Keratinocyte (primary cell): ENCODE measurements around the gene IFFO2.
"Not testable (repeated sequence)": the region's sequence is repeated elsewhere in the genome, so short reads cannot be mapped to it uniquely, and the experiment has no call there.

Source experiments
- CTCF ChIP-seq, 3 experiments: IDR thresholded peaks in 1 of 3; conservative IDR thresholded peaks in 1 of 3; optimal IDR thresholded peaks in 1 of 3; 2 replicates in 2 of 3; 3 replicates in 1 of 3; pipeline versions ENCODE3 to v1.5.1; 2011; ENCODE audit warnings: low read length in 3 of 3, mild to moderate bottlenecking in 3 of 3, moderate library complexity in 2 of 3, control low read depth in 1 of 3, inconsistent platforms in 1 of 3; ENCODE audit not compliant: insufficient read depth in 2 of 3; ENCODE audit errors: extremely low read depth in 1 of 3
- EZH2 ChIP-seq: IDR thresholded peaks from one replicate; pipeline ENCODE4 v1.6.1; 2012; ENCODE audit warnings: inconsistent platforms, mild to moderate bottlenecking, low read length, moderate library complexity

GRCh38 chr1:18870595-18870865, 85.9 kb downstream of the IFFO2 start:
- not testable (repeated sequence) for TF ChIP-seq CTCF (optimal IDR thresholded peaks at IDR 0.05 in 1 of 3, IDR thresholded peaks at IDR 0.05 in 1 of 3, conservative IDR thresholded peaks at IDR 0.05 in 1 of 3; ENCODE audit: extremely low read depth in 1 of 3, insufficient read depth in 2 of 3, low read length in 3 of 3); EZH2
